GM10248 (cell line): ENCODE data around the gene NEK8.

Source experiments
- CTCF ChIA-PET: fragments of 300-600 bp; sonication (Branson Sonifier 250); formaldehyde crosslinking; extraction: SDS; loops from one replicate; lab custom pipeline; 2021; ENCODE audit warnings: antibody characterized with exemption; lab: Yijun Ruan, JAX
- POLR2A ChIA-PET: fragments of 350-650 bp; sonication (Branson Sonifier 250); formaldehyde crosslinking; extraction: SDS; loops from one replicate; lab custom pipeline; 2020; ENCODE audit warnings: antibody characterized with exemption; lab: Yijun Ruan, JAX
- DNase-seq: peaks from one replicate; pipeline ENCODE4 v3.0.0; 2012; ENCODE audit errors: extremely low spot score
- TF ChIP-seq, protein P1 (sequence below): IDR thresholded peaks from 2 replicates; pipeline ENCODE4 v1.5.1; 2012; ENCODE audit warnings: mild to moderate bottlenecking, low read depth; ENCODE audit errors: extremely low read depth, missing control alignments, control extremely low read depth

The NEK8 gene

DNA sequence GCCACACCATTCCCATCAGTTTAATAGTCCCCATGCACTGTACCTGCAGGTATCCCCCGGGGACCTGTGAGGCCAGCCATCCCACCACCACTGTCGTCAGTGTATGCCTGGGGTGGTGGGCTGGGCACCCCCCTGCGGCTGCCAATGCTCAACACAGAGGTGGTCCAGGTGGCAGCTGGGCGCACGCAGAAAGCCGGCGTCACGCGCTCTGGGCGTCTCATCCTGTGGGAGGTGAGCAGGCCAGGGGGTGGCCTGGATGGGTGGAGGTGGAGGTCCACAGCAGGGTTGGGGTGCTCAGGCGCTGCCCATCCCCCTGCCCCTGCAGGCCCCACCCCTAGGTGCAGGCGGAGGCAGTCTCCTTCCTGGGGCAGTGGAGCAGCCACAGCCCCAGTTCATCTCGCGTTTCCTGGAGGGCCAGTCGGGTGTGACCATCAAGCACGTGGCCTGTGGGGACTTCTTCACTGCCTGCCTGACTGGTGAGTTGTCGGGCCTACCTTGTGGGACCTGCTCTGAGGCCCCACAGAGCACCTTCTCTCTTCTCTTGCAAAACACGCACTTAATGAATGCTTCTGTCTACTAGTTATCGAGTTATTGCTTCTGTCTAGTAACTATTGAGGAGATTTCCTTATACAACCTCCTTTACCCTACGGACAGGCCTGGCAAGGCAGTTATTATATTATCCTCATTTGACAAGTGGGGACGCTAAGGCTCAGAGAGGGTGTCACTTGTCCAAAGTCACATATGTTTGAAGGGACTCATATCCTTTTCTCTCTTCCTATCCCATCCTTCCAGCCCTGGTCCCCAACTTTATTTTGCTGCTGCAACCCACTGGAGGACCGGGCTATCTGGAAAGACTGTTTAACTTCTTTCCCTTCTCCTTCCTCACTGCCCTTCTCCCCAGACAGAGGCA lies 9.4 kb downstream of the NEK8 start:
- ChIA-PET POLR2A (interaction anchor here (0.6 to 7.2 kb wide), 2 partner anchors 10 to 35 kb away, joined by 6 to 64 read pairs; partner anchors contain the start of genes NEK8 and TLCD1), CTCF (interaction anchor here (1.3 to 4.1 kb wide), 5 partner anchors 8 to 14 kb away, joined by 3 to 17 read pairs (median 11); partner anchors contain the start of genes NEK8 and TLCD1)
- TF ChIP-seq, protein P1, sequence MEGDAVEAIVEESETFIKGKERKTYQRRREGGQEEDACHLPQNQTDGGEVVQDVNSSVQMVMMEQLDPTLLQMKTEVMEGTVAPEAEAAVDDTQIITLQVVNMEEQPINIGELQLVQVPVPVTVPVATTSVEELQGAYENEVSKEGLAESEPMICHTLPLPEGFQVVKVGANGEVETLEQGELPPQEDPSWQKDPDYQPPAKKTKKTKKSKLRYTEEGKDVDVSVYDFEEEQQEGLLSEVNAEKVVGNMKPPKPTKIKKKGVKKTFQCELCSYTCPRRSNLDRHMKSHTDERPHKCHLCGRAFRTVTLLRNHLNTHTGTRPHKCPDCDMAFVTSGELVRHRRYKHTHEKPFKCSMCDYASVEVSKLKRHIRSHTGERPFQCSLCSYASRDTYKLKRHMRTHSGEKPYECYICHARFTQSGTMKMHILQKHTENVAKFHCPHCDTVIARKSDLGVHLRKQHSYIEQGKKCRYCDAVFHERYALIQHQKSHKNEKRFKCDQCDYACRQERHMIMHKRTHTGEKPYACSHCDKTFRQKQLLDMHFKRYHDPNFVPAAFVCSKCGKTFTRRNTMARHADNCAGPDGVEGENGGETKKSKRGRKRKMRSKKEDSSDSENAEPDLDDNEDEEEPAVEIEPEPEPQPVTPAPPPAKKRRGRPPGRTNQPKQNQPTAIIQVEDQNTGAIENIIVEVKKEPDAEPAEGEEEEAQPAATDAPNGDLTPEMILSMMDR, result no peak
- DNase-seq, result peak; percentile 86

DNA sequence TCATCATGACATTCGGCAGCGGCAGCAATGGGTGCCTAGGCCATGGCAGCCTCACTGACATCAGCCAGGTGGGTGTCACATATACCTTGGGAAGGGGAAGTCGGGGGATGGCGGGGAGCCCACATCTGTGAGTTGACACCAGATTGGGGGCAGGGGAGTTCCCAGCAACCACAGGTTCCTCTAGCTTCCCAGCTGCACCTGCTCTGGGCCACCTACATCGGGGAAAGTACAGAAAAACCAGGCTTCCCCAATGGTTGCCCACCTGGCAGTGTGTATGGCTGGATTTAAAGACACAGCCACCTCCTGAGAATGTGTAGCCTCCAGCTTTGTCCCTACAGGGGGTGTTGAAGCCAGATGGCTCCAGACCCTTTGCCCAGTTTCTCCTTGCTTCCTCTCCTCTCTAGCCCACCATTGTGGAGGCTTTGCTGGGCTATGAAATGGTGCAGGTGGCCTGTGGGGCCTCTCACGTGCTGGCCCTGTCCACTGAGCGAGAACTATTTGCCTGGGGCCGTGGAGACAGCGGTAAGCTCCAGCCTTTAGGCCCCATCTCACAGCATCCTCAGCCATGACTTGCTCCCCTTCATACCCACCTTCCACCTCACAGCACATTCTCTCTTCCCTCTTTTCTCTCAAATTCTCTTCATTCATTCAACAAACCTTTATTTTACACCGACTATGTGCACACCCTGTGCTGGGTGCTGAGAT lies 10.2 kb downstream of the NEK8 start:
- peak; percentile 57 for DNase-seq
- TF ChIP-seq, protein P1, result no peak
- ChIA-PET POLR2A (interaction anchor here (7.2 kb wide), 1 partner anchor 11 kb away, joined by 64 read pairs; the partner anchor contains the start of genes NEK8 and TLCD1), CTCF (interaction anchor here (0.7 to 4.1 kb wide), 4 partner anchors 9 to 13 kb away, joined by 3 to 17 read pairs (median 8); partner anchors contain the start of gene TLCD1)

DNA sequence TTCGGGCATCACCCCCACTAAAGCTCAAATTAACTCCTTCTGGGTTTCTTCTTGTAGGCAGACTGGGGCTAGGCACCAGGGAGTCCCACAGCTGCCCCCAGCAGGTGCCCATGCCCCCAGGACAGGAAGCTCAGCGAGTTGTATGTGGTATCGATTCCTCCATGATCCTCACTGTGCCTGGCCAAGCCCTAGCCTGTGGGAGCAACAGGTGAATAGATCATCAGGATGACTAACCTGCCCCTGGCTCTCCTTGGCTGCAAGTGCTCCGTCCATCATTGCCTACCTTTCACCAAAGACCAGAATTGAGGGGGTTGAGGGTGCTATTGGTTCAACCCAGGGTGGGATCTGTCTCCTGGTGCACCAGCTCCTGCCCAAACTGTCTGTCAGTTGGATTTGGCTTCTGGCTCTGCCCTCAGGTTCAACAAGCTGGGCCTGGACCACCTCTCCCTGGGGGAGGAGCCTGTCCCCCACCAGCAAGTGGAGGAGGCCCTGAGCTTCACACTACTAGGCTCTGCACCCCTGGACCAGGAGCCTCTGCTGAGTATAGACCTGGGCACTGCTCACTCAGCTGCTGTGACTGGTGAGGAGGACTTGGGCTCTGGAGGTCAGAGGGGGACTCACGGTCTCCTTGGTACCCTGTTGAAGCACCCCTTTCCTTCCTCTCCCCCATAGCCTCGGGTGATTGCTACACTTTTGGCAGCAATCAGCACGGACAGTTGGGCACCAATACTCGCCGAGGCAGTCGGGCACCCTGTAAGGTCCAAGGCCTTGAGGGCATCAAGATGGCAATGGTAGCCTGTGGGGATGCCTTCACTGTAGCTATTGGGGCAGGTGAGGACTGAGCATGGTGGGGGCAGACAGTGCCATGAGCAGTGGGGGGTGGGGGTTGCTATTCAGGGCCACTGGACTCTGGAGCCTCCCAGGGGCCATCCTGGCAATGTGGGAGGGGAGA lies 12.1 kb downstream of the NEK8 start:
- POLR2A ChIA-PET, result interaction anchor here (1.0 to 7.2 kb wide), 4 partner anchors 13 to 21 kb away, joined by 3 to 64 read pairs (median 6); partner anchors contain the start of genes NEK8, RPL23A and TLCD1

DNA sequence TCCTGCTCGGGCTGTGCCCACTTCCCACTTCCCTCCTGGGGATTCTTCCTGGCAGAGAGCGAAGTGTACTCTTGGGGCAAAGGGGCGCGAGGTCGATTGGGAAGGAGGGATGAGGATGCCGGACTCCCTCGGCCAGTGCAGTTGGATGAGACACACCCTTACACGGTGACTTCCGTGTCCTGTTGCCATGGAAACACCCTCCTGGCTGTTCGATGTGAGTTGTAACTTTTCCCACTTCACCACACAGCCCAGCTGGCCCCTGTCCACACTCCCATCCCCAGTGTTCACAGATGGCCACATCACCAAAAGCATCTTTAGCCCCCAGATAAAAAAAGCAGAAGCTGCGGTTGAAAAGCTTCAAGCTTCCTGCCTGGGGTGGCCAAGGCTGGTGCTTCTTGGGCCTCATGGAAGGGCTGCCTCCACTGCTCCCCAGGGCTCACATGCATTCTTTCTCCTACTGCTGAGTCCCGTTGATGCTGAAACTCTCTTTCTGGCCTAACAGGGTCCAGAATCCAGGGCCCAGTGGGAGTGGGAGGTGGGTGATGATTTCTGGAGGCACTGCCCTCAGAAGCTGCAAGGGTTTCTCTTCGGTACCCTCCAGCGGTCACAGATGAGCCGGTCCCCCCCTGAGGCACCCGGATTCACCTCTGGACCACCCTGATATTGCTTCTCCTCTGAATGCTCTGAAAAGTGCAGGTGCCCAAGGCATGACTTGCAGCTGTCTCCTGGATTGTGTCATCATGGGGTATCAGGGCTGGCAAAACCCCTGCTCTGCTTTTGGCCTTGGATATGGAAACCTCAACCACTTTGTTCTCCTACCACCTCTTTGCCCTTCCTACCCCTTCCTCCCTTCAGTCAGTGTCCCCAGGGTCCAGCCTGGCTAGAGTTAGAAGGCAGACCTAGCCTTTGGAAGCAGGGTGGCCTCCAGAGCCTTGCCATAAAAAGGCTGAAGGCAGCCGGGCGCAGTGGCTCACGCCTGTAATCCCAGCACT lies 13.1 kb downstream of the NEK8 start:
- TF ChIP-seq, protein P1, result no peak
- ChIA-PET POLR2A (interaction anchor here (1.0 to 7.2 kb wide), 4 partner anchors 14 to 22 kb away, joined by 3 to 64 read pairs (median 6); partner anchors contain the start of genes NEK8, RPL23A and TLCD1), CTCF (interaction anchor here (0.9 to 16.2 kb wide), 6 partner anchors 8 to 117 kb away, joined by 3 to 472 read pairs (median 16); partner anchors contain the start of genes NEK8 and TLCD1)
- DNase-seq, result peak; percentile 55

More for the DNA sequence above, 12.1 kb downstream of the NEK8 start:
- CTCF ChIA-PET, result interaction anchor here (2.4 to 16.2 kb wide), 4 partner anchors 9 to 22 kb away, joined by 15 to 472 read pairs (median 114); partner anchors contain the start of genes NEK8 and TLCD1
- TF ChIP-seq, protein P1, result no peak
- no peak for DNase-seq
